Ecto neural progenitor cell (in vitro differentiated cells): Measurements from ENCODE around the gene TMEM50A.
"Not testable (repeated sequence)": the region's sequence is repeated elsewhere in the genome, so short reads cannot be mapped to it uniquely, and the experiment has no call there.

Experiments
- DNase-seq: peaks from one replicate; pipeline ENCODE4 v3.0.0-alpha.2; 2018; ENCODE audit warnings: low spot score

The TMEM50A gene

GRCh38 chr1:25336922-25337354, 1.2 kb upstream of the TMEM50A start:
- DNase-seq, result not testable (repeated sequence)

- peak; percentile 52 for DNase-seq
Observed at GRCh38 chr1:25337483-25338187, 499 bp upstream of the TMEM50A start.

- DNase-seq, result no peak
Observed at GRCh38 chr1:25338986-25339385, 852 bp downstream of the TMEM50A start.

GRCh38 chr1:25341746-25342145, 3.6 kb downstream of the TMEM50A start:
- no peak for DNase-seq

- no peak for DNase-seq
Observed at GRCh38 chr1:25342846-25343245, 4.7 kb downstream of the TMEM50A start.

- no peak for DNase-seq
Observed at GRCh38 chr1:25343872-25344271, 5.7 kb downstream of the TMEM50A start.

- DNase-seq, result no peak
Observed at GRCh38 chr1:25347556-25347955, 9.4 kb downstream of the TMEM50A start.

GRCh38 chr1:25349606-25350005, 11.5 kb downstream of the TMEM50A start:
- DNase-seq, result no peak

GRCh38 chr1:25355841-25356395, 17.8 kb downstream of the TMEM50A start:
- no peak for DNase-seq

- DNase-seq, result no peak
Observed at GRCh38 chr1:25356441-25356840, 18.3 kb downstream of the TMEM50A start.

GRCh38 chr1:25356848-25357247, 18.7 kb downstream of the TMEM50A start:
- no peak for DNase-seq

GRCh38 chr1:25360596-25361581, 22.8 kb downstream of the TMEM50A start:
- DNase-seq, result no peak

- no peak for DNase-seq
Observed at GRCh38 chr1:25361901-25362300, 23.8 kb downstream of the TMEM50A start.

GRCh38 chr1:25362634-25363559, 24.8 kb downstream of the TMEM50A start:
- DNase-seq, result not testable (repeated sequence)

GRCh38 chr1:25369241-25369640, 31.1 kb downstream of the TMEM50A start:
- DNase-seq, result no peak

- not testable (repeated sequence) for DNase-seq
Observed at GRCh38 chr1:25369691-25370271, 31.6 kb downstream of the TMEM50A start.

GRCh38 chr1:25371757-25372156, 33.6 kb downstream of the TMEM50A start:
- not testable (repeated sequence) for DNase-seq

- not testable (repeated sequence) for DNase-seq
Observed at GRCh38 chr1:25378367-25378766, 40.2 kb downstream of the TMEM50A start.

GRCh38 chr1:25382543-25382942, 44.4 kb downstream of the TMEM50A start:
- DNase-seq, result not testable (repeated sequence)

- not testable (repeated sequence) for DNase-seq
Observed at GRCh38 chr1:25383090-25383489, 45.0 kb downstream of the TMEM50A start.

GRCh38 chr1:25383875-25384274, 45.7 kb downstream of the TMEM50A start:
- not testable (repeated sequence) for DNase-seq
